Glomerular endothelial cell (primary cell): ENCODE data around the gene RAD51D. TPM values are rescaled to one million over a fixed set of nuclear protein-coding genes. Genes with fewer than 3 reads are reported as not detected.
A peak's percentile ranks its signal among the peaks of the same experiment; 100 is the strongest.
"Not testable (repeated sequence)": the region's sequence is repeated elsewhere in the genome, so short reads cannot be mapped to it uniquely, and the experiment has no call there.

Source experiments
- DNase-seq: peaks from one replicate; pipeline ENCODE4 v3.0.0-alpha.2; 2011; ENCODE audit warnings: low read depth, low spot score; ENCODE audit errors: extremely low read depth
- total RNA-seq: library from RNA; depleted of rRNA; stranded (reverse); fragments of >200 nt; gene quantifications from 2 replicates; pipeline ENCODE4 v1.2.3, GENCODE V29; 2015

The RAD51D gene
- total RNA-seq, 1 donor from 2014 or later = 15.9 TPM

DNA sequence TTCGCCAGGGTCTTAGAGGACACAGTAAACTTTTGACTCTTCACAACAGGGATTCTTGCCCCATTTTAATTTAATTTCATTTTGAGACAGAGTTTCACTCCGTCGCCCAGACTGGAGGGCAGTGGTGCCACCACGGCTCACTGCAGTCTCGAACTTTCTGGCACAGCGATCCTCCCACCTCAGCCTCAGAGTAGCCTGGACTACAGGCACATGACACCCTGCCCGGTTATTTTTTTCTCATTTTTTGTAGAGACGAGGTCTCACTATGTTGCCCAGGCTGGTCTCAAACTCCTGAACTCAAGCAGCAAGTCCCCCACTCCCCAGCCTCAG, 22.8 kb upstream of the RAD51D start:
- DNase-seq = no peak

DNA sequence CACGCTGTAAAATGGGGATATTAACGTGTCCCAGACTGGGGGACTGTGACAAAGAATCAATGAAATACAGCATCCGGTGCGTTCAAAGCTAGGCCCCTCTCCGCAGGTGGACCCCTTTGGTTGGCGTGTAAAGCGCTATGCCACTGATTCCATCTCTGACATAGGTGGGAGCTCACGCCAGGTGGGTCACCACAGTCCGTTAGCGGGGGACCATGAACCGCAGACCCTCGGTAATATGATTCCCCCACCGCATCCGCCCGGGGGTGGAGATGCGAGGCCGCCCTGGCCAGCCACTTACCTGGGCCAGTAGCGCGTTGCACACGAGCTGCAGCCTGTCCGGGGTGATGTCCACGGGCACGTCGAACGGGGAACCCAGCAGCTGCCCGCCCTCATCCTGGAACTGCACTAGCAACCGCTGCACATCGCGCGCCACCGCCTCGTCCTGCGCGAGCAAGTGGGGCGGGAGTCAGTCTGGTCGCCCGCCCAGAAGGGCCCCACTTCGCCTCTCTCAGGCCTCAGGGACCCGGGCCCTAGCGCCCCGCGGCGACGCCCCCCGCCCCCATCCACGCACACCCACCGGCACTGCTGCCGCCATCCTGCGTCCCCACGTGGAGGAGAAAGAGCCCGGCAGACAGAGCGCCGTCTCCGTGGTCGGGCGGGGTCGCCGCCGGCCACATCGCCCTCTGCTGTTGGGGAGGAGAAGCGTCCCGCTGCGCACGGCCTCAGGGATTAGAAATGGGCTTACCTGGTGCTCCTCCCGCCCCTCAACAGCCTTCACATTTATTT, 22.2 kb upstream of the RAD51D start, which contains the start of gene NLE1:
TSS of gene NLE1 (minus strand) at position 623 of the 786 bp plus-strand sequence. CDS start at position 595, 28 bp downstream.
- peak; percentile 20 for DNase-seq

GRCh38 chr17:35138218-35138617, 18.6 kb upstream of the RAD51D start:
- no peak for DNase-seq

GRCh38 chr17:35135322-35135721, 15.7 kb upstream of the RAD51D start:
- DNase-seq = no peak

- DNase-seq = no peak
These were observed 13.3 kb upstream of the RAD51D start for GRCh38 chr17:35132816-35133550.

- DNase-seq = no peak
These were observed 12.4 kb upstream of the RAD51D start for GRCh38 chr17:35132099-35132498.

DNA sequence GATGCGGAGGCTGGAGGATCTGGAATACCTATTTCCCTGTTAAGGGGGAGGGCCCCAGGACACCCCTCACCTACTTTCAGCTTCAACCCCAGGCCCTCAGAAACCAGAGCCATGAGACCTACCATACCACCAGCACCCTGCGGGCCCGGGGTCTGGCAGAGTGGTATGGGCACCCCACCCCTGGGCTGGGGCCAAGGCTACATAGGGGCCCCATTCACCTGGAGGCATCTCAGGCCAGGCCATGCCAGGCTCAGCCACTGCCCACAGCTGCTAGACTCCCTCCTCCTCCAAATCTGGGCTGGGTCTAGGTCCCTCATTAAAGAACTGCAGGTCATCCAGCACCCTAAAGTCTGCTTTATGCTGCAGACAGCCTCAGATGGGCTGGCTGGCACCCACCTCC, 10.7 kb upstream of the RAD51D start:
- DNase-seq = no peak

DNA sequence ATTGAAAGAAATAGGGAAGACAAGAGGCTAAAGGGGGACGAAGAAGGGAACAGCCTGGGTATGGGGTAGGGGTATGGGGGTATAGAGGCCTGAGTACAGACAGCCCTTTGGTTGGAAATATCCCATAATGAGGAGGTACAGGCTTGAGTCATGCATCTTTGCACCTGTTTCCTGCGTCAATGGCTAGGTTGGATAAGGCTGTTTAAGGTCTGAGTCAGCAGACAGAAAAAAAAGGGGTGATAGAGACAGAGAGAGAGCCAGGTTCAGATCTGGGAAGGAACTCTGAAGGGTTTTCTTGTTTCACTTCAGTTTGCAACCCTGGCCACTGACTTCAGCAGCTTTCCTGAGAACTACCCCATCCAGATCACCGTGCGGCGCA, 10.3 kb upstream of the RAD51D start:
- no peak for DNase-seq

- DNase-seq = no peak
These were observed 9.7 kb upstream of the RAD51D start for GRCh38 chr17:35129154-35129972.

- no peak for DNase-seq
These were observed 8.3 kb upstream of the RAD51D start for GRCh38 chr17:35127751-35128514.

- DNase-seq = no peak
These were observed 1.7 kb upstream of the RAD51D start, which contains the start of gene FNDC8 for GRCh38 chr17:35121315-35121714. TSS of gene FNDC8 (plus strand) at chr17:35121615. CDS start at chr17:35121694, 79 bp downstream.

DNA sequence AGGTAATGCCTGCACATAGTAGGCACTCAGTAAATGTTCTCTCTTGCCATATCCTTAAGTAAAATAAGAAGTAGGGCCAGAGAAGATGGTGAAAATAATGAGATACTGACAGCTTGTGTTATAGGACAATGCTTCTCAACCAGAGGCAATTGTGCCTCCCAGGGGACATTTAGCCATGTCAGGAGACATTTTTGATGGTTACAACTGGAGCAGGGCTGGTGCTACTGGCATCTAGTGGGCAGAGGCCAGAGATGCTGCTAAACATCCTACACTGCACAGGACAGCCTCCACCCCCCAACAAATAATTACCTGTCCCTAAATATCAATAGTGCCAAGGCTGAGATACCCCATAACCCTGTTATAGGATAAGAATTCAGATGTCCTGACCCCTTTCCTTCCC, 1.7 kb downstream of the RAD51D start:
- DNase-seq = no peak

- DNase-seq = no peak
These were observed 2.8 kb downstream of the RAD51D start for GRCh38 chr17:35116845-35117244.

DNA sequence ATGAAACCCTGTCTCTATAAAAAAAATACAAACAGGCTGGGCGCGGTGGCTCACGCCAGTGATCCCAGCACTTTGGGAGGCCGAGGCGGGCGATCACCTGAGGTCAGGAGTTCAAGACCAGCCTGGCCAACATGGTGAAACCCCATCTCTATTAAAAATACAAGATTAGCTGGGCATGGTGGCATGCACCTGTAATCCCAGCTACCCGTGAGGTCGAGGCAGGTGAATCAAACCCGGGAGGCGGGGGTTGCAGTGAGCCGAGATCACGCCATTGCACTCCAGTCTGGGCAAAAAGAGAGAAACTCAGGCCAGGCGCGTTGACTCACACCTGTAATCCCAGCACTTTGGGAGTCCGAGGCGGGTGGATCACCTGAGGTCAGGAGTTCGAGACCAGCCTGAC, 8.9 kb downstream of the RAD51D start:
- DNase-seq = not testable (repeated sequence)

DNA sequence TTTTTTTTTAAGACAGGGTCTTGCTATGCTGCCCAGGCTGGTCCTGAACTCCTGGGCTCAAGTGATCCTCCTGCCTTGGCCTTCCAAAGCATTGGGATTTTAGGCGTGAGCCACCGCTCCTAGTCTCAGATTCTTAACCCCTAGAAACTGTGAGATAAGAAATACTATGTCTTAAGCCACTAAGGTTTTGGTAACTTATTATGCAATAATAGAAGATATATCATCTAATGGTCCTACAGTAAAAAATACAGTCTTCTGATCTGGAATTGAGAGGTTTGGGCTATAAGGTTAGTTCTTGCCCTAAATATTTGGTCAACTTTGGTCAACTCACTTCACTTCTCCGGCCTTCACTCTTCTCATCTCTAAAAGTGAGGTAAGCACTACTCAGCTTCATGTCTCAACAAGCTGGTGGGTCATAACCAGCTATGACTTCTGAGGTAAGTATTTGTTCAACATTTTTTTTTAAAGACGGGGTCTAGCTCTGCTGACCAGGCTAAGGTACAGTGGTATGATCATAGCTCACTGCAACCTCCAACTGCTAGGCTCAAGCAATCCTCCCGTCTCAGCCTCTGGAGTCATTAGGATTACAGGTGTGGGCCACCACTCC, 14.7 kb downstream of the RAD51D start:
- no peak for DNase-seq

DNA sequence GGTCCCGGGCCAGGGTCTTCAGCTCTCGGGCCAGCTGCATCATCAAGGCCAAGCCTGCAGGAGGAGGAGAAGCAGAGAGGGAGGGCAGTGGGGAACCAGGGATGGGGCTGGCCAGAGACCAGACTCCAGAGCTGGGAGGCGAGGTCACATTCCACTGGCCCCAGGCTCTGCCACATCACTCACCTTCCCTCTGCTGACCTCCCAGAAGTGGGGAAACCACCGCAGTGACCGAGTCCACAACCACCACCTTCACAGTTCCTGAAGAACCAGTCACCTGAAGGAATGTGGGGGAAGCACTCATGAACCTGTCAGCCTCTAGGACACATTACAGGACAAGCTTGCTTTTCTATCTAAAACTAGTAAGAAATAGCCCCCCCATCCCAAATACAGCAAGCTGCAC, 16.4 kb downstream of the RAD51D start:
- no peak for DNase-seq

- no peak for DNase-seq
These were observed 17.9 kb downstream of the RAD51D start for GRCh38 chr17:35101725-35102124.

GRCh38 chr17:35101036-35101435, 18.6 kb downstream of the RAD51D start:
- no peak for DNase-seq

GRCh38 chr17:35099908-35100307, 19.8 kb downstream of the RAD51D start:
- no peak for DNase-seq

GRCh38 chr17:35097776-35098175, 21.9 kb downstream of the RAD51D start:
- no peak for DNase-seq
